GM19023 (cell line): Measurements from ENCODE around the gene EGLN3.
"Not testable (repeated sequence)": the region's sequence is repeated elsewhere in the genome, so short reads cannot be mapped to it uniquely, and the experiment has no call there.

ENCODE experiments used
- ATAC-seq: cut with Tn5 transposase; IDR thresholded peaks from one replicate; pipeline ENCODE4 v1.9.1; 2021; ENCODE audit warnings: mild to moderate bottlenecking, moderate library complexity; ENCODE audit not compliant: unreplicated experiment

The EGLN3 gene

GRCh38 chr14:33962466-33962865 lies 11.6 kb upstream of the EGLN3 start:
- ATAC-seq: not testable (repeated sequence)

GRCh38 chr14:33962016-33962415 lies 11.1 kb upstream of the EGLN3 start:
- no peak for ATAC-seq

GRCh38 chr14:33959692-33960151 lies 8.8 kb upstream of the EGLN3 start:
- no peak for ATAC-seq

- ATAC-seq: no peak
These were observed 7.8 kb upstream of the EGLN3 start for GRCh38 chr14:33958605-33959226.

GRCh38 chr14:33957993-33958392 lies 7.1 kb upstream of the EGLN3 start:
- no peak for ATAC-seq

- no peak for ATAC-seq
These were observed 6.4 kb upstream of the EGLN3 start for GRCh38 chr14:33957299-33957698.

- no peak for ATAC-seq
These were observed 5.8 kb upstream of the EGLN3 start for GRCh38 chr14:33956640-33957039.

GRCh38 chr14:33954016-33954598 lies 3.2 kb upstream of the EGLN3 start:
- ATAC-seq: no peak

- no peak for ATAC-seq
These were observed 1.7 kb upstream of the EGLN3 start for GRCh38 chr14:33952541-33952940.

- no peak for ATAC-seq
These were observed 438 bp upstream of the EGLN3 start for GRCh38 chr14:33951183-33951840.

- no peak for ATAC-seq
These were observed 1.4 kb downstream of the EGLN3 start for GRCh38 chr14:33949411-33949893.

GRCh38 chr14:33948869-33949408 lies 1.9 kb downstream of the EGLN3 start:
- ATAC-seq: no peak

- no peak for ATAC-seq
These were observed 2.6 kb downstream of the EGLN3 start for GRCh38 chr14:33948145-33948868.

GRCh38 chr14:33946679-33947476 lies 4.0 kb downstream of the EGLN3 start:
- no peak for ATAC-seq

GRCh38 chr14:33945210-33946088 lies 5.4 kb downstream of the EGLN3 start:
- no peak for ATAC-seq

- no peak for ATAC-seq
These were observed 7.6 kb downstream of the EGLN3 start for GRCh38 chr14:33943096-33943883.

- ATAC-seq: no peak
These were observed 9.2 kb downstream of the EGLN3 start for GRCh38 chr14:33941718-33942117.

GRCh38 chr14:33940561-33941011 lies 10.3 kb downstream of the EGLN3 start:
- ATAC-seq: no peak
